ENCODE measurements around the gene LMX1A.

The LMX1A gene

DNA sequence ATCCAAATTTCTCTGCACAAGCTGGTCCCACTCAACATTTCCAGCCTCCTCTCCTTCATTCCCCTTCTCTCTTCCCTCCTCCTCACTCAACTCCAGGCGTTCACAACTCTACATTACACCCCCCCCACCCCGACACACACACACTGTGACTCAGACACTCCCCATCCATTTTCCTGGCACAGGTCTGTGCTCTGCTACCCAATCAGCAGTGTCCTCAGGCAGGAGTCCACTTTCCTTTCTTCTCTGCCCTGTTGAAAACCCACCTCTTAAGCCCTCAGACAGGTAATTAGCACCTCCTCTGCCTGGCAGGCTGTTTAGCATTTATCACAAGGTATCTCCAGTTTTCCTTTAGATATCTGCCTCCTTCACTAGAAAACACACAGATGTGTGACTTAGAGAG, 8.8 kb upstream of the LMX1A start:
- no peak for DNase-seq

DNA sequence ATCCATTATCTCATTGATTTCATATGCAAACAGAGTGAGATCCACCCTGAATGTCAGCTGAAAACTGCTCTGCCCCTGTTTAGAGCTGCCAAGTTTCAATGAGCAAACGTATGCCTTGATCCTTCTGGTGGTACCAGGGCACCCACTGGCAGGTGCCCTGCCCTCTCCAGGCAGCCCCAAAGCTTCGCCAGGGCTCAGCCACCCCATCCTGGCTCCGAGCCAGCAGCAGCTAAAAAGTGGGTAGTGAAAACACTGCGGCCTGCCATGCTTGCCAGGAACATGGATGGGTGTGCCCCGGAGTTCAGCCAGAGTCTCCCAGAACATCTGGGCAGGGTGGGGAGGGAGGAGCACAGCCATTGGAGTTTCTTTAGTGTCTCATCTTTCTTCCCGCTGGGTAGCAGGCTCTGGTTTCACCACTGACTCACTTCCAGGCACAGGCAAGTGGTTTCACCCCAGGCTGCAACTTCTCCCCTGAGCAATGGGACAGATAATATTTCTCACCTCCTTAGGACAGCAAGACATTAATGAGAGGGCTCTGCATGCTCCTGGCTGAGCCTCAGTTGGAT, 8.1 kb upstream of the LMX1A start:
- DNase-seq: no peak

GRCh38 chr1:165356876-165357275, 361 bp upstream of the LMX1A start:
- no peak for DNase-seq

- DNase-seq: no peak
Measured at GRCh38 chr1:165355139-165355976, 1.2 kb downstream of the LMX1A start.

GRCh38 chr1:165354739-165355138, 1.8 kb downstream of the LMX1A start:
- DNase-seq: no peak

GRCh38 chr1:165353731-165354671, 2.5 kb downstream of the LMX1A start:
- no peak for DNase-seq

DNA sequence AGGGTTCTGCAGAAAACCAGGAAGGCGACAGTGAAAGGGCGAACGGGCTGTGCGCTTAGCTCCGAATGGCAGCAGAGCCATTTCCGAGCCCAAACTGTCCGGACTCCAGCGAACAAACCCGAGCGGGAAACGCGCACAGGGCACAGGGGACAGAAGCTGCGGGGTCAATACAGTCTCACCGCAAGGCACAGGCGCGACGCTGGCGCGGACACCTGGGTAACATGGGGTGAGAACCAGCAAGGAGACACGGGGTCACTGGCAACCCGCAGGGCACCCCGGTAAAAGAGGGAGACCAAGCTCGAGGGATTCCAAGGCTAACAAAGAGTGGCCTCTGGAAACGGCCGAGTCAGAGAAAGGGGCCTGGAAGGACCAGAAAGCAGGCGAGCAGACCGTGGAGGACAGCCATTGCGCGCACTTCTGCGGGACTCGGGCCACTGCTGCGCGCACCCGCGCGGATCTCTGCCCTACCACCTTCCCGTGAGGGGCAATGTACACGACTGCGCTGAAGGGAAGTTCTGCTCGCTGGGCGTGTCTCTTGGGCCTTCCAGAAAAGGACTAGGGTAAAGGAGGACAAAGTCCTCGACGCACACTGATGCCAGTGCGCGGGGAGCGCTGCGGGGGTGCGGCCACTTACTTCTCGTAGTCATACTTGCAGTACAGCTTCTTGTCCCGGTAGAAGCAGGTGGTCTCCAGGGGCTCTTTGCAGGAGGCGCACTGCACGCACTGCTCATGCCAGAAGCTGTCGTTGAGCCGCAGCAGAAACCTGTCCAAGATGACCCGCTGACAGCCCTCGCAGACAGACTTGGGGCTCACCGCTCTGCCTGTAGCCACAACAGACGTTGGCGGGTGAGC, 3.8 kb downstream of the LMX1A start:
- DNase-seq: no peak

DNA sequence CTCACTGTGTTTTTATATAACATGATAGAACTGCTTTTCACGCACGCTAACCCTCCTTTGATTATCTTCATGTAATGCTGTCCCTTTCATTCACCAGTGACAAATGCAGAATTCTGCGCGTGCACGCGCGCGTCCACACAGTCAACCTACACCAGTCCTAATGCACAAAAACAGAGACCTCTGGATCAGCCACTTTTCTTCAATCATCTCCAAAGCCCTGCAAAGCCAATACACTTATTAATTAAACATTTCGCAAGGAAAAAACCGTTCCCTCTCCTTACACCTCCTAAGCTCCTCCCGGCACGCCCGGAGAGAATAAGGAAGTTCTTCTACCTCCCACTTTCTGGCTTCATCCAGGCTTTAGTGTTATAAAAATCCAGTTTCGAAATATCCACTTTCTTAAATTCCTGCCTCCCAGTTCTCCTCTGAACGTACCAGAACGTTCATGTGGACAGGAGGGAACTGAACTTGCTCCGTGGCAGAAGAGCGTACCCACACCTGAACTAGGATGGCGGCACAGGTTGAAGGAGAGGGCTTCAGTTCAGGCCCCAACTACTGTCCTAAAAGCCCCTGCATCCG, 4.6 kb downstream of the LMX1A start:
- DNase-seq: no peak

GRCh38 chr1:165350840-165351239, 5.7 kb downstream of the LMX1A start:
- no peak for DNase-seq

DNA sequence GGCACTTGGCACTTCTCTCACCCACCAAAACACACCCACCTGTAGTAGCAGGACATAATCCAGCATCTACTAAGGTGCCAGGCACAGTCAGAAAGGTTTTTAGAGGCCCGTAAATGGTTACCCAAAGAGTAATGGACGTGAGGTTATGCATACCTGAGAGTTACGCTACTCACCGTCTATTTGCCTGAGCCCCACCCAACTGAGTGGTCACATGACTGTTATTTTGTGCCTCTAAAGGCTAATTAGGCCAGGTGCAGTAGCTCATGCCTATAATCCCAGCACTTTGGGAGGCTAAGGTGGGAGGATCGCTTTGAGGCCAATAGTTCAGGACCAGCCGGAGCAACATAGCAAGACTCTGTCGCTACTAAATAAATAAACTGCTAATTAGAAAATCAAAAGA, 11.0 kb downstream of the LMX1A start:
- DNase-seq: no peak

DNA sequence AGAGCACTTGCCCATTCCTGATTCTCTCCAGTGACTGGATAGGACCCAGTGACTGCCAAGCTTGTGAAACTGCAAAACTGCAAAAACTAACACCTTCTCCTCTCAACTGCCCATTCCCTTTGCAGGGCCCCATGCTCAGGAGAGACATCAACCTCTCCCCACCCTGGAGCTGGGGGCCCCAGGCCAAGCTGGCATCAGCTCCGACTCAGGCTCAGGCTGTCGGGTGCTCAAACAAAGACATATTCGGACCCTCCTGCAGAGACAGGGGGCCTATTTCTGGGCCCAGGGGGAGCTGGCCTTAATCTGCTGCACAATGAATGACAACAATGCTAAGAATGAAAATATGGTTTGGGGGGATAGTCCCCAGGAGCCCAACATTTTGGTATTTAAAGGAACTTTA, 11.8 kb downstream of the LMX1A start:
- no peak for DNase-seq

GRCh38 chr1:165344198-165344597, 12.3 kb downstream of the LMX1A start:
- no peak for DNase-seq

- DNase-seq: no peak
Measured at GRCh38 chr1:165342587-165342986, 13.9 kb downstream of the LMX1A start.

DNA sequence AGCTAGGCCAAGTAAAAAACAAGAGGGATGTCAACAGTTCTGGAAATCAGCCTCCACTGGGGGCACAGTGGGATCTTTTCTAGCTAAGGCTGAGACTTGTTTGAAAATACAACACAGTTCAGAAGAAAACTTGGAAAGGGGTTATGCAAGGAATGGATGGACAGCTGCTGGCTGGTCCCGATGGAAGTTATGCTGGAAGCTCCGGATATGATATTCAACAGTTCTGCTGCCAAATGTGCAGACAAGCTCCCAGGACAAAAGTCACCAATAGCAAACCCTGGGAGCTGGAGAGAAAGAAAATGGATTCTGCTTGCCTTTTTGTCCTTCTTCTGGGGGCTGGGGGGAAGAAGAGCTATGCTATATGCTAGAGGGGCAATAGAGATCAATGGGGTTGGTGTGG, 14.3 kb downstream of the LMX1A start:
- DNase-seq: no peak

DNA sequence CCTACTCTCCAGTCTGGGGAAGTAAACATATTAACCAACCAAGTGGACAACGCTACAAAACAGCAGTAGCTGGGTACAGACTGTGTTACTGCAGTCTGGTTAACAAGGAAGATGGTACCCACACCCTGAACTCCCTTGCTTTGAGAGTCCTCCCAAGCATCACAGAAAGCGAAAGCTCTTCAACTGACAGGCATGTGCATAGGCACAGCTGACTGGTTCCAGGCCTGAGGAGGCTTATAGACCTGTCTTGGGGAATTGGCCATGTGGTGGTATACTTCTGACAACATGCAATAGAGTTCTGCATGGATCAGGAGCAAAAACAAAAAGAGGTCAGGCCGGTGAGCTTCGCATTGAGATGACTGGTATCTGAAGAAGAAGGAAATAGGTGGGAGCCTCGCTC, 17.4 kb downstream of the LMX1A start:
- no peak for DNase-seq

GRCh38 chr1:165330483-165330882, 26.0 kb downstream of the LMX1A start:
- DNase-seq: no peak

- DNase-seq: no peak
Measured at GRCh38 chr1:165329104-165329503, 27.4 kb downstream of the LMX1A start.

GRCh38 chr1:165328136-165328535, 28.4 kb downstream of the LMX1A start:
- no peak for DNase-seq

- no peak for DNase-seq
Measured at GRCh38 chr1:165327538-165327937, 29.0 kb downstream of the LMX1A start.

- DNase-seq: no peak
Measured at GRCh38 chr1:165325460-165326203, 30.9 kb downstream of the LMX1A start.

GRCh38 chr1:165324050-165324449, 32.5 kb downstream of the LMX1A start:
- DNase-seq: no peak

- DNase-seq: no peak
Measured at GRCh38 chr1:165317612-165318011, 38.9 kb downstream of the LMX1A start.
